Colonic mucosa (tissue), 4 donors: Measurements from ENCODE around the gene ZFP36L2. TPM values are rescaled to one million over a fixed set of nuclear protein-coding genes. Genes with fewer than 3 reads are reported as not detected.
"Not testable (repeated sequence)": the region's sequence is repeated elsewhere in the genome, so short reads cannot be mapped to it uniquely, and the experiment has no call there.

Source experiments
- DNase-seq: peaks from one replicate; pipeline ENCODE4 v3.0.0-alpha.2; 2020
- H3K27ac ChIP-seq: fragments of 200-600 bp; one replicate; pipeline ENCODE4 v1.8.0; 2021
- H3K27me3 ChIP-seq: fragments of 200-600 bp; one replicate; pipeline ENCODE4 v1.8.0; 2021
- H3K36me3 ChIP-seq: fragments of 200-600 bp; one replicate; pipeline ENCODE4 v1.8.0; 2021
- H3K4me1 ChIP-seq: fragments of 200-600 bp; one replicate; pipeline ENCODE4 v1.8.0; 2021; ENCODE audit warnings: mild to moderate bottlenecking
- H3K4me3 ChIP-seq: fragments of 200-600 bp; one replicate; pipeline ENCODE4 v1.8.0; 2021
- H3K9ac ChIP-seq, 2 donors: one replicate each; pipeline ENCODE4 v1.7.0; 2013; ENCODE audit warnings: control low read depth in 2 of 2, low read depth in 2 of 2, low read length in 2 of 2
- H3K9me3 ChIP-seq: fragments of 200-600 bp; one replicate; pipeline ENCODE4 v1.8.0; 2021
- intact Hi-C: fragments of 100-400 bp; cut with DNase I; formaldehyde crosslinking; loops from one replicate; pipeline ENCODE4 v1.14.1; 2022
- total RNA-seq, 2 donors: library from RNA; stranded (reverse); fragmentation: NEBNext Ultra II Directional in 1 of 2; extraction: Animal tissue kit (Norgen Biotek cat#: 25700) in 1 of 2; gene quantifications; one replicate each; pipeline ENCODE4 v1.2.1, GENCODE V29; 2021
- TF ChIP-seq, protein P1 (sequence below): fragments of 200-600 bp; IDR thresholded peaks from one replicate; pipeline ENCODE4 v1.8.0; 2022; ENCODE audit warnings: antibody characterized with exemption, mild to moderate bottlenecking
- donor health status: healthy.
- donor health status: DM: no; HTN: no; CAD: no.
- donor health status: DM: no; HTN: no; CAD: no.

ZFP36L2 gene
- total RNA-seq, 2 donors from 2014 or later = 166 to 205 TPM

DNA sequence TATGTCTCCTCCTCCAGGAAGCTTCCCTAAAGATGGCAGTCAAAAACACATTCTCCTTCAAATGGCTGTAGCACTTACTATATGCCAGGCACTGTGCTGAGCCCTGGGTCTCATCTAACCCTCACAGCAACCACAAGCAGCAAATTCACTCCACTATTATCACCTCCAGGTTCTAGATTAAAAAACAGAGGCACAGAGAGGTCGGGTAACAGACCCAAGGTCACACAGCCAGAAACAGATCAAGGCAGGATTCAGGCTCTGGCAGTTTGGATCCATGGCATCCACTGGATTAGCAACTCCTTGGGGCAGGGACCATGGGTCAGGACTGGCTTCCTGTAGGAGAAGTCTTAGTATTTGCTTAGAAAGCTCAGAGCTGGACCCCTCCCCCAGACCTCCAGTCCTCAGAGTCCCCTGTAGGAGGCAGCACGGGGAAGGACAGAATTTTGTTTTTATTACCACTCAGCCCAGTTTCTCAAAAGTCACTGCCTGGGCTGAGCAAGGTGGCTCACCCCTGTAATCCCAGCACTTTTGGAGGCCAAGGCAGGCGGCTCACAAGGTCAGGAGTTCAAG is 34.4 kb downstream of the ZFP36L2 start:
- peak overlapping the region in 1 of 2 donors; percentile 77 for H3K9ac ChIP-seq
- H3K4me3 ChIP-seq = no peak overlapping the region
- H3K27me3 ChIP-seq = no peaks in the 10 kb centered on the region
- H3K27ac ChIP-seq = peak overlapping the region; percentile 88
- peaks cover 27% of the 10 kb centered on the region for H3K4me1 ChIP-seq
- no peak for DNase-seq
- intact Hi-C loops = no loop called here
- no peaks in the 10 kb centered on the region for H3K9me3 ChIP-seq
- H3K36me3 ChIP-seq = no peaks in the 10 kb centered on the region
- TF ChIP-seq, protein P1, sequence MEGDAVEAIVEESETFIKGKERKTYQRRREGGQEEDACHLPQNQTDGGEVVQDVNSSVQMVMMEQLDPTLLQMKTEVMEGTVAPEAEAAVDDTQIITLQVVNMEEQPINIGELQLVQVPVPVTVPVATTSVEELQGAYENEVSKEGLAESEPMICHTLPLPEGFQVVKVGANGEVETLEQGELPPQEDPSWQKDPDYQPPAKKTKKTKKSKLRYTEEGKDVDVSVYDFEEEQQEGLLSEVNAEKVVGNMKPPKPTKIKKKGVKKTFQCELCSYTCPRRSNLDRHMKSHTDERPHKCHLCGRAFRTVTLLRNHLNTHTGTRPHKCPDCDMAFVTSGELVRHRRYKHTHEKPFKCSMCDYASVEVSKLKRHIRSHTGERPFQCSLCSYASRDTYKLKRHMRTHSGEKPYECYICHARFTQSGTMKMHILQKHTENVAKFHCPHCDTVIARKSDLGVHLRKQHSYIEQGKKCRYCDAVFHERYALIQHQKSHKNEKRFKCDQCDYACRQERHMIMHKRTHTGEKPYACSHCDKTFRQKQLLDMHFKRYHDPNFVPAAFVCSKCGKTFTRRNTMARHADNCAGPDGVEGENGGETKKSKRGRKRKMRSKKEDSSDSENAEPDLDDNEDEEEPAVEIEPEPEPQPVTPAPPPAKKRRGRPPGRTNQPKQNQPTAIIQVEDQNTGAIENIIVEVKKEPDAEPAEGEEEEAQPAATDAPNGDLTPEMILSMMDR = no peak

DNA sequence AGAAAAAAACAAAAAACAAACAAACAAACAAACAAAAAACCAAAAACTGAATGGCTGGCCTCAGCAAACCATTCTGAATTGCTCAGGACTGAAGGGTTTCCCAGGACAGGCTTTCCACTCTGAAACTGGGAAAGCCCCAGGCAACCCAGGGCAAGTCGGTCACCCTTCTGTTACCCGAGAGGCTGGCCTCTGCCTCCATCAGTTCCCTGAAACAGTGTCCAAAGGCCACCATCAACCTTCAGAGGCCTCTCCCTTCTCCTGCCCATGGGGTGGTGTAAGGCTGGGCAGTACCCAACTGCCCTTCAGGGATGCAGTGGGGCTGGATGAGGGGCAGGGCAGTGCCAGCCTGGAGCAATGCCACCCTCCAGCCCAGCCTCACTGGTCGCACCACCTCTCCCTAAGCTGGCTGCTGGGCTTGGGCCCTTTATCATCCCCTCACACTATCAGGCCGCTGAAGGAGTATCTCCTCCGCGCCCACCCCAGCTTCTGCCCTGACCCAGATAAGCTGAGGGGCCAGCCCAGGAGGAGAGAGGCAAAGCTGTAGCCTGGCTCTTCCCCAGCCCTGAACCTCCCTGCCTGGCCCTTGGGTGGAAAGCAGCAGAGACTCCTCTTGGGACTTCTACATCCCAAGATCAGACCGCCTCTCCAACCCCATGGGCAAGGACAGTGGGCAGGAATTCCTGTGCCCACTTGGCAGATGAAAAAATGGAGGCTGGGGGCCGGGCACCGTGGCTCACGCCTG is 35.9 kb downstream of the ZFP36L2 start:
- TF ChIP-seq, protein P1 = no peak
- Histone ChIP-seq H3K9me3 (no peaks in the 10 kb centered on the region), H3K27ac (no peak overlapping the region), H3K27me3 (no peaks in the 10 kb centered on the region), H3K9ac (peak overlapping the region in 1 of 2 donors; percentile 38), H3K4me1 (peaks cover 33% of the 10 kb centered on the region), H3K36me3 (no peaks in the 10 kb centered on the region), H3K4me3 (no peak overlapping the region)
- DNase-seq = peak; percentile 34
- intact Hi-C loops = no loop called here

DNA sequence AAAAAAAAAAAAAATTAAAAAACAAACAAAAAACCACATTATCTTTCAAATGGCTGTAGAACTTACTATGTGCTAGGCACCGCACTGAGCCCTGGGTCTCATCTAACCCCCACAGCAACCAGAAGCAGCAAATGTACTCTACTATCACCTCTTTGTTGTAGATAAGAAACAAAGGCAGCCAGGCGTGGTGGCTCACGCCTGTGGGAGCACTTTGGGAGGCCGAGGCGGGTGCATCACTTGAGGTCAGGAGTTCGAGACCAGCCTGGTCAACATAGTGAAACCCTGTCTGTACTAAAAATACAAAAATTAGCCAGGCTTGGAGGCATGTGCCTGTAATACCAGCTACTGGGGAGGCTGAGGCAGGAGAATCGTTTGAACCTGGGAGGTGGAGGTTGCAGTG is 36.5 kb downstream of the ZFP36L2 start:
- H3K9me3 ChIP-seq, DNase-seq, H3K4me3 ChIP-seq, H3K36me3 ChIP-seq, H3K27me3 ChIP-seq, H3K9ac ChIP-seq, intact Hi-C loops, H3K27ac ChIP-seq: not testable (repeated sequence)
- H3K4me1 ChIP-seq = peaks cover 29% of the 10 kb centered on the region

DNA sequence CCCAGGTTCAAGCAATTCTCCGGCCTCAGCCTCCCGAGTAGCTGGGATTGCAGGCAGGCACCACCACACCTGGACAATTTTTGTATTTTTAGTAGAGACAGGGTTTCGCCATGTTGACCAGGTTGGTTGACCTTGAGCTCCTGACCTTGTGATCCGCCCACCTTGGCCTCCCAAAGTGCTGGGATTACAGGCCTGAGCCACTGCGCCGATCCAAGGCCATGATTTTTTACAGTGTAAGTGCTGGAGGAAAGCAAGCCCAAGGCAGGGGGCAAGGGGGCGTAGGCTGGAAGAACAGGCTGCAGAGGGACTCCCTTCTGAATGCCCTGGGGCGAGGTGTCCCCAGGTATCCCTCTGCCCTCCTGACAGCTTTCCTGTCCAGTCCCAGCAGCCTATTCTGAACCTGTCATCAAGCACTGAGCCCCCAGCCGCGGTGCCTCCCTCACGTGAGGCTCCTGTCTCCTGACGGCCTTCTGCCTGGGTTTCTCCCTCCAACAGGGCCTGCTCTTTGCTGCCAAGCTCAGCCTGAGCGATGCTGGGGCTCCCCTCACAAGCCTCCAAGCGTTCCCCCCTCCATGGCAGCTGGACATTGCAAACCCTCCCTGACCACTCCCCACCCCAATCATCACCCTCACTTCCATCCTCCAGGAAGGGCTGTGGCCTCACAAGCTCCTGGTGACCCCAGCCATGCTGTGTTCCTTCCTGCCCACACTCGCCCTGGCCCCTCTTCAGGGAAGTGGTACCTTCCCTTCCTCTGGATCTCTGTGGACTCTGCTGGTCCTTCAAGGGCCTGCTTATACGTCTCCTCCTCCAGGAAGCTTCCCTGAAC is 37.6 kb downstream of the ZFP36L2 start:
- H3K4me1 ChIP-seq = peaks cover 29% of the 10 kb centered on the region

DNA sequence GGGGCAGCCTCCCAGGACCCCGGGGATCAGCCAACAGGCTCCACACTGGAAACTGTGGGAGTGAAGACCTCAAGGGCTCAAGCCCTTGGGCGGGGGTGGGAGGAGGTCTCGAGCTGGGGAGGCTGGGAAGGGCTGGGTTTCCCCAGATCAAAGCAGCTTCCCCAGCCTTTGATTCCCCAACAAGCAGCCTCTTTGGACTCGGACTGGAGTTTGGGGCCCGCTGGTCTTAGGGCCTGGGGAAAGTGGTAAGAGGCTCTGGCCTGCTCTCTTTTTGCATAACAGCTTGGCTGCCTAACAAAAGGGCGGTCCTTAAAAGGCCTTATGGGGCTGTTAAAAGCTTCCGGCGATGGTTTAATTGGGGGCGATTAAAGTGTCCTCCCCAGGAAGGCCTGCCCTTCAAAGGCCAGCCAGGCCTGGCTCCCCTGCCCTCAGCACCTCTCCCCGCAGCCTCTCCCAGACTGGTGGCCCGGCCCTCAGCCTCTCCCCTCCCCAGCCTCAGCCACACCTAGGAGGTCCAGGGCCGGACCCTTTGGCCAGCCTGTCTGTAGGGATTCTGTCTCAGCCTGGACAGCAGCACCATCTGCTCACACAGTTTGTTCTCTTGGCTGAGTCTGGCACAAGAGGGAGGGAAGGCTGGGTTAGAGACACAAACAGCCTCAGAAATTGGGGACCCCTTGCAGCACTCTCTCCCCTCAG is 39.6 kb downstream of the ZFP36L2 start:
- Histone ChIP-seq H3K9ac (peak overlapping the region; percentile 19 to 61), H3K27me3 (no peaks in the 10 kb centered on the region), H3K27ac (peak overlapping the region; percentile 23), H3K4me3 (no peak overlapping the region), H3K4me1 (peaks cover 18% of the 10 kb centered on the region), H3K36me3 (no peaks in the 10 kb centered on the region), H3K9me3 (no peaks in the 10 kb centered on the region)
- intact Hi-C loops = no loop called here
- peak; percentile 82 for DNase-seq
- TF ChIP-seq, protein P1 = no peak

More for the DNA sequence above, 37.6 kb downstream of the ZFP36L2 start:
- H3K9me3 ChIP-seq = no peaks in the 10 kb centered on the region
- no peaks in the 10 kb centered on the region for H3K27me3 ChIP-seq
- no peaks in the 10 kb centered on the region for H3K36me3 ChIP-seq
- no peak overlapping the region for H3K4me3 ChIP-seq
- intact Hi-C loops = no loop called here
- DNase-seq = no peak
- H3K27ac ChIP-seq = no peak overlapping the region
- TF ChIP-seq, protein P1 = no peak
- H3K9ac ChIP-seq = no peak overlapping the region
